Activated CD4-positive, alpha-beta T cell treated with anti-CD3 and anti-CD28 coated beads, Interleukin-2, Interleukin-4, amounts not matched to agents 100 ng/mL and 50 ng/mL, durations not matched to agents 16 hours and 8 hours (primary cell): ENCODE measurements around the gene KLF16.
"Not testable (repeated sequence)": the region's sequence is repeated elsewhere in the genome, so short reads cannot be mapped to it uniquely, and the experiment has no call there.

ENCODE experiments used
- DNase-seq: peaks from one replicate; pipeline ENCODE4 v3.0.0-alpha.2; 2020; ENCODE audit warnings: low spot score

The KLF16 gene

DNA sequence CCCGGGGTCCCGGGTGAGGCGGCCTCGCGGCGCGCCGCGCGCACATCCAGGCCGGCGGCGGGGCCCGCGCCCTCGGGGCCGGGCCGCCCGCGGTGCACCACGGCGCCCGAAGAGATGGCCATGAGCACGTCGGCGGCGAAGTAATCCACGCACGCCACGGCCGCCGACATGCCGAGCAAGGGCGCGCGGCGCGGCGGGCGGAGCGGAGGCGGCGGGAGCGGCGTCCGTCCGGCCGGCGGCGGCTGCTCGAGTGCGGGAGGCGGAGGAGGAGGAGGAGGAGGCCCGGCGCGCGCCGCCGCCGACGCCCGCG is at the start of gene KLF16:
KLF16 (minus strand) TSS at position 252 of the 310 bp plus-strand sequence; CDS start at position 170, 82 bp downstream.
- no peak for DNase-seq

DNA sequence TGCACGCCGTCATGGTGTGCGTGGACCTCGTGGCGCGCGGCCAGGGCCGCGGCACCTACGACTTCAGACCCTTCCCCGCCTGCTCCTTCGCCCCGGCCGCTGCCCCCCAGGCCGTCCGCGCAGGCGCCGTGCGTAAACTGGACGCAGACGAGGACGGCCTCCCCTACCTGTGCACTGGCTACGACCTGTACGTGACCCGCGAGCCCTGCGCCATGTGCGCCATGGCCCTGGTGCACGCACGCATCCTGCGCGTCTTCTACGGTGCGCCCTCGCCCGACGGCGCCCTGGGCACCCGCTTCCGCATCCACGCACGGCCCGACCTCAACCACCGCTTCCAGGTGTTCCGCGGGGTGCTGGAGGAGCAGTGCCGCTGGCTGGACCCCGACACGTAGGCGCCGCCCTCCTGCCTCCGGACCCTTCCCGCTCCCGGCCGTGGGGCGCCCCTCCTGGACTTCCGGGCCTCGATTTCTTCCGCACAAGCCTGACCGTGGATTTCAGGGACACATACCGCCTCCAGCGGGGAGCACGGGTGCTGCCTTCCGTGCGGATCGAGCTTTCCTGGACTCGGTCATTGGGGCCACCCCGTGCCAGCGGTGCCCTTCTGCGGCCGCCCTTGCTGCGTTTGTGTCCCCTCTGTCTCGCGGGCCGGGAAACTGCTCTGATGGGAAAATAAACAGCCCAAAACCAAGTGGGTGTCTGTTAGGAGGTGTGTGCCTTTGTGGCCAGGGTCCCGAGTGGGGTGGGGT is 49.6 kb upstream of the KLF16 start:
- no peak for DNase-seq

DNA sequence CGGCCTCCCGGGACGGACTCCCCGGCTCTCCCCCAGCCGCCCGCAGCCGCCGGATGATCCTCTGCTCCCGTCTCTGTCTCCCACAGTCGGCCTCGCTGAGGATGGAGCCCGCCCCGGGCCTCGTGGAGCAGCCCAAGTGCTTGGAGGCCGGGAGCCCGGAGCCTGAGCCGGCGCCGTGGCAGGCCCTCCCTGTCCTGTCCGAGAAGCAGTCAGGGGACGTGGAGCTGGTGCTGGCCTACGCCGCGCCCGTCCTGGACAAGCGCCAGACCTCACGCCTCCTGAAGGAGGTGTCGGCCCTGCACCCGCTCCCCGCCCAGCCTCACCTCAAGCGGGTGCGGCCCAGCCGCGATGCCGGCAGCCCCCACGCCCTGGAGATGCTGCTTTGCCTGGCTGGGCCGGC is 48.6 kb upstream of the KLF16 start:
- DNase-seq, result no peak

DNA sequence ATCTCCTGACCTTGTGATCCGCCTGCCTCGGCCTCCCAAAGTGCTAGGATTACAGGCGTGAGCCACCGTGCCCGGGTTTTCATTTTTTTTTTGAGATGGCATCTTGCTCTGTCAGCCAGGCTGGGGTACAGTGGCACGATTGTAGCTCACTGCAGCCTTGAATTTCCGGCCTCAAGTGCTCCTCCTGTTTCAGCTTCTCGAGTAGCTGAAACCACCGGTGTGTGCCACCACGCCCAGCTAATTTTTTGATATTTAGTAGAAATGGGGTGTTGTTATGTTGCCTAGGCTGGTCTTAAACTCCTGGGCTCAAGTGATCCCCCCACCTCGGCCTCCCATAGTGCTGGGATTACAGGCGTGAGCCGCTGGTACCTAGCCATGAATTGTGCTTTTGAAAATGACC is 47.7 kb upstream of the KLF16 start:
- DNase-seq, result no peak

DNA sequence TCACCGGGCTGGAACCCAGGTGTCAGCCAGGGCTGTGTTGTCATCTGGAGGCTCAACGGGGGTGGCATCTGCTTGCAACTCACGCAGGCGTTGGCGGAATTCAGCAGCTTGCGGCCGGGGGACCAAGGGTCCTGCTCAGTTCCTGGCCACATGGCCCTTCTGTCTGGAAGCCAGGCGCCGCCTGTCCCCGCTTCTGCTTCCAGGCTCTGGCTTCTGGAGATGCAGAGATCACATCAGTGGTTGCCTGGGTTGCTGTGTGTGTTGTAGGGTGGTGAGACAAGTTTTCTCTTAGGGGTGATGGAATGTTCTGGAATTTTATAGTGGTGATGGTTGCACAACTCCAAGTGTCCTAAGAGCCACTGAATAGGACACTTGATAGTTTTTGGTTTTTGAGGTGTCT is 46.8 kb upstream of the KLF16 start:
- DNase-seq, result no peak

DNA sequence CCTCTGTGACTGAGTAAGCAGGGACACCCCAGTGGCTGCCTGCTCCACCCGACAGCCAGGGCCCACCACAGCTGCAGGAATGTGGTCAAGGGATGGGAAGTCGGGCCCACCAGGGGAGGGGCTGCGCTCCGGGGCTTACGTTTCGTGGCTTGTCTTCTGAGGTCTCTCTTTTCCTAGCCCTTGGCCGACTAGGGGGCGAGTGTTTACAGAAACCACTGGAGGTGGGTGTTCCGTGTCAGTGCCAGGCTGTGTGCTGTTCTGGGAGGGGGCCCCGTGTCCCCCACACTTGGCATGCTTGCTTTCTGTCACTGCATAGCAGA is 46.3 kb upstream of the KLF16 start:
- no peak for DNase-seq

DNA sequence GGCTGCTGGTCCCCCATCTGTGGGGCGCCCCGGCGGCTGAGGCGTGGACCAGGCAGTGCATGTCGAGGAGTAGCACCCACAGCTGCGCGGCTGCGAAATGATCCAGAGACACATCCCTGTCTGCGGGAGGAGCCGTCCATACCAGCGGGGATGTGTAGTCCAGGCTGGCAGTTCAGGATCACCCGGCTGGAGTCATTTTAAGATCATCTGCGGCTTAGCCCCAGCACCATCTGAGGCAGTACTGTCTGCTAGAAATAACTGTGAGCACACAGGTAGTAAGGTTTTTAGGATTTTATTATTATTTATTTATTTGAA is 44.9 kb upstream of the KLF16 start:
- DNase-seq, result no peak

DNA sequence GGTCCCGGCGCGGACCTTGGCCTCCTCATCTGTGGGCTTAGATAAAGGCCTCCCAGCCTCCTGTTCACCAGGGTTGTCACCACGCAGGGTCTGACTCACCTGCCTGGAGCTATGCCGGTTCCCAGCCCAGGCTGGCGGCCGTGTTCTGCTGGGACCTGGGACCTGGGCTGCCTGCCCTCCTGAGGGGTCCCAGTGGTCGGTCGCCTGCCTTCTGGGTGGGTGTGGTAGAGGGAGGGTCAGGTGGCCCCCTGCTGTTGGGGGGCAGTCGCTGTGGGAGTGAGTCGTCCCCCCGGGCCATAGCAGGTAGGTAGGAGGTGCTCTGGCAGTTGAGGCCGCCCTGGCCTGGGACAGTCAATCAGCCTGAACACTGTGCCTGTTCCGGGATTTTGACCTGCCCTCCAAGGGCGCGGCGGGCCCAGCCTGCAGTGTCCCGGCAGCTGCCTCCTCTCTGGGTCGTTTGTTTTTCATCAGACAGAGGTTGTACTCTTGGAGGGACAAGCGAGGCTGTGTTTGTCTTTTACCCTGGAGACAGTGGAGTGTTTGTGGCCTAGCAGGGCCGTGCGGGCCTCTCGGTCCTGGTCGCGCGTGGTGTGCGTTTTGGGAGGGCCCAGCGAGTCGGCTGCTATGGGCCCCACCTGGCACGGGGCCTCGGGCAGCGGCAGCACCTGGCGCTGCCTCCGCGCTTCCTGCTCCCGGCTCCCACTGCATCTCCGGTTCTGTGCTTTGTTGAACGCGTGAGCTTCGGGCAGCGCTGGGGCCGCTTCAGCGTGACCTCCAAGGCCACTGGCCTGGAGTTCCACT is 44.4 kb upstream of the KLF16 start:
- no peak for DNase-seq

DNA sequence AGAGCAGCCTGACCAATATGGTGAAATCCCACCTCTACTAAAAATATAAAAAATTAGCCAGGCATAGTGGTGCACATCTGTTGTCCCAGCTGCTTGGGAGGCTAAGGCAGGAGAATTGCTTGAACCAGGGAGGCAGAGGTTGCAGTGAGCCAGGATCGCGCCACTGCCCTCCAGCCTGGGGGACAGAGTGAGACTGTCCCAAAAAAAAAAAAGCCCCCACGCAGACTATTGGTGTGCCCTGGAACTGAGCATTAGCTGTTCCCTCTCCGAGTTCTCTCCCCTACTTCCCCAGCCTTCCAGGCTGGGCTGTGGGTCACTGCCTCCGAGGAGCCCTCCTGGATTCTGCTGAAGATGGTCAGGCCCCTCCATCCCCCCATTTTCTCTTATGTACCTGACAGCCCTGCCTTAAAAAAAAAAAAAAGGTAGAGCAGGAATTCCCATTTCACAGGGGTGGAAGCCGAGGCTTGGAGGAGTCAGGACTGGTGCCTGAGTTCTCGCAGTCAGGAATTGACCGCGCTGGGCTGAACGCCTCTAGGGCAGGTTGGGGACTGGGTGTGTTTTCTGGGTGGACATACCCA is 43.7 kb upstream of the KLF16 start:
- no peak for DNase-seq

DNA sequence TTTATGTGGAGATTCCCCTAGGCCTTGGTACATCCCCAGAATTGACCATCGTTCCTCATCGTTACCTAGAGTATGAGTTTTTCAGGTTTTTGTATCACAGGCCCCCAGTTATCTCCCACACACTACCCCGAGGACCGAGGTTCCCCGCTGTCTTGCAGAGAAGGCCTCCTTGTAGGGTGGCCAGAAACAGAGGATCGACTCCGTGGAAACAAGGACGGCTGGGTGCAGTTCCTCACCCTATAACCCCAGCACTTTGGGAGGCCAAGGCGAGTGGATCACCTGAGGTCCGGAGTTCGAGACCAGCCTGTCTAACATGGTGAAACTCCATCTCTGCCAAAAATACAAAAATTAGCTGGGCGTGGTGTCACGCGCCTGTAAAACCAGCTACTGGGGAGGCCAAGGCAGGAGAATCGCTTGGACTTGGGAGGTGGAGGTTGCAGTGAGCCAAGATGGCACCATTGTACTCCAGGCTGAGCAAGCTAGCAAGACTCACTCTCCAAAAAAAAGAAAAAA is 42.5 kb upstream of the KLF16 start:
- DNase-seq, result no peak

DNA sequence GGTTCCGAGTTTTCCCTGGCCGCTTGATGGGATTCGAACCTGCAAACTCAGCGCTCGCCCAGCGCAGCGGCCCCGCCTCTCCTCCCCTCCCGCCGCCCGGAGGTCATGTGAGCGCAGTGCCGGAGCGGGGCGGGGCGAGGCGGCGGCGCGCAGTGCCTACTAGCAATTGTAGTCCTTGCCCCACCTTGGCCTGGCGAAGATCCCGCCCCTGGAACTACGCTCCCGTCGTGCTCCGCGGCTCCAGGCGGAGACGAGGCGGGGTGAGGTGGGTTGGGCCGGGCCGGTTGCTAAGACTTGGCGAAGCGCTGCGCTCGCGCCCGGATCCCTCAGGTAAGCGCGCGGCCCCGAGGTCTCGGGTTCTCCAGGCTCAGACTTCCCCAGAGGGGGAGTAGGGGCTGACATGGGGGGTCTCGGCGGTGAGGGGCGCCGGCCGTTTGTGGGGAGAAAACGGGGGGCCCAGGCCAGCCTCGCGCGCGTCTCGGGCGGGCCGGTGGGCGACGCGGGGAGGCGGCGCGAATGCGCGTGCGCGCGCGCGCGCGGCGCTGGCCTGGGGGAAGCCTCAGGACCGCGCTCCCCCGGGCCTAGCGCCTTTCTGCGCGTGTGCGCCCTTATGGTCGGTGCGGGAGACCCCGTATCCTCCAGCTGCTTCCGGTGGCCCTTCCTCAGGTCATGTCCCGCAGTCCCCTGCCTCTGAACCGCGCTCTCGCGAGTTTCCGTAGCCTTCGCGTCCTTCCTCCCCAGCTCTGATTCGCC is 41.9 kb upstream of the KLF16 start, which contains the start of the genes ADAT3 and SCAMP4:
ADAT3 (plus strand) TSS at position 290 of the 753 bp plus-strand sequence. CDS start 6,649 bp downstream, outside the sequence.
SCAMP4 (plus strand) TSS at position 290 of the 753 bp plus-strand sequence. CDS start 9,621 bp downstream, outside the sequence.
- peak; percentile 99 for DNase-seq

DNA sequence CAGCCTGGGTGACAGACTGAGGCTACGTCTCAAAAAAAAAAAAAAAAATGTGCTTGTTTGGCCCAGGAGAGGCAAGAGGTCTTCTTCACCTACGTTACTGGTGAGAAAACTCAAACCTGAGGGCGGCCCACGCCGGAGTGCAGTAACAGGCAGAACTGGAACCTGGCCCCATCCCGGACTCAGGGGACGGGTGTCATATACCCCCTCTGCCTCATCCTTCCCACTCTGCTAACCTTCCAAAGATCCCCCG is 41.4 kb upstream of the KLF16 start:
- no peak for DNase-seq

DNA sequence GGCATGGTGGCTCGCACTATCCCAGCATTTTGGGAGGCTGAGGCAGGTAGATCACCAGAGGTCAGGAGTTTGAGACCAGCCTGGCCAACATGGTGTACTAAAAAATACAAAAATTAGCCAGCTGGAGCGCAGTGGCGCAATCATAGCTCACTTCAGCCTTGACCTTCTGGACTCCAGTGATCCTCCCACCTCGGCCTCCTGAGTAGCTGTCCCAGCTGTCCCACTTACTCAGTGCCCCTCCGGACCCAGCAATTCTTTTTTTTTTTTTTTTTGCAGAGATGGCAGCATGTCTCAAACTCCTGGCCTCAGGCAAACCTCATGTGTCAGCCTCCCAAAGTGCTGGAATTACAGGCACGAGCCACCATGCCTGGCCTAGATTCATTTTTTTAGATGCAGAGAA is 39.5 kb upstream of the KLF16 start:
- DNase-seq, result no peak

DNA sequence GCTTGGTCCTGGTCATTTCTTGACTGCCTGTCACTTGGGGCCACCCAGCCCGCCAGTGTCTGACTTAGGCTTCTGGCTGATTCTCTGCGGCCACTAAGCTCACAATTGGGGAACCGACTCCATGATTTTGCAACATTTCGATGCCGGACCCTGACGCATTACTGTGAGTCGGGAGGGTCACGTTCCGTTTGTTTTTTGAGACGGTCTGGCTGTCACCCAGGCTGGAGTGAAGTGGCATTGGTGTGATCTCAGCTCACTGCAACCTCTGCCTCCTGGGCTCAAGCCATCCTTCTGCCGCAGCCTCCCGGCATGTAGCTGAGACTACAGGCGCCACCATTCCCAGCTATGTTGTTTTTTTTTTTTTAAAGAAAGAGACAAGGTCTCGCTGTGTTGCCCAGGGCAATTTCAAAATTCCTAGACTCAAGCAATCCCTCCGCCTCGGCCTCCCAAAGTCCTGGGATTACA is 38.6 kb upstream of the KLF16 start:
- no peak for DNase-seq

DNA sequence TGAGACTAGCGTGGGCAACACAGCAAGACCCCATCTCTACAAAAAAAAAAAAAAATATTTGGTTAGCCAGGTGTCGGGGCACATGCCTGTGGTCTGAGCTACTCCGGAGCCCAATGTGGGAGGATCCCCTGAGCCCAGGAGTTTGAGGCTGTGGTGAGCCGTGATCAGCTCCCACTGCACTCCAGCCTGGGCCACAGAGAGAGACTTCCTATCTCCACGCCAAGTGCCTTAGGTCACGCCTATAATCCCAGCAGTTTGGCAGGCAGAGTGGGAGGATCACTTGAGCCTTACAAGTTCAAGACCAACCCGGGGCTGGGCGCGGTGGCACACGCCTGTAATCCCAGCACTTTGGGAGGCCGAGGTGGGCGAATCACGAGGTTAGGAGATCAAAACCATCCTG is 33.1 kb upstream of the KLF16 start:
- DNase-seq, result no peak

DNA sequence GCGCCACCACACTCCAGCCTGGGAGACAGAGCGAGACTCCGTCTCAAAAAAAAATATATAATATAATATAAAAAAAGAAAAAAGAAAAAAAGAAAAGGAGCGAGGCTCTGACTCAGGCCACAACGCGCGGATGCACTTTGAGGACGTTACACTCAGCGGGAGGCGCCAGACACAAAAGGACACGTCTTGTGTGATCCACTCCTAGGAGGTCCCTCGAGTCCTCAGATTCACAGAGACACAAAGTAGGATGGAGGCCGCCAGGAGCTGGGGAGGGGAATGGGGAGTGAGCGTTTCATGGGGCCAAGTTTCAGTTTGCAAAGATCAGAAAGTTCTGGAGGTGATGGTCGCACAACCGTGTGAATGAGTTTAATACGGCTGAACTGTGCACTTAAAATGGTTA is 30.4 kb upstream of the KLF16 start:
- DNase-seq, result no peak

DNA sequence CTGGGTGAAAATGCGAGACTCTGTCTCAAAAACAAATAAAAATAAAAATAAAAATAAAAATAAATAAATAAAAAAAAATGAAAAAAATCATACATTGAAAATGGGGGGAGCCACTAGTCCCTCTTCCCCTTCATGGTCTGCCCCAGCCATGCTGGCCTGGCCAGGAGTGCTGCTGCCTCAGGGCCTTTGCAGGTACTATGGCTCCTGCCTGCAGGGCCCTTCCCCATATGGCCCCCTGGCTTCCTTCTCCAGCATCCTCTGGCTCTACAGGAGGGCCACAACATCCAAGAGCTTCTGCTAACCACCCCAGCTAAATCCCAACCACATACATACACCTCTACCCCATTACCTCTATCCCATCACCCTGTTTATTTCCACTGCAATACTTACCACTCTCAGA is 26.5 kb upstream of the KLF16 start:
- DNase-seq, result no peak

DNA sequence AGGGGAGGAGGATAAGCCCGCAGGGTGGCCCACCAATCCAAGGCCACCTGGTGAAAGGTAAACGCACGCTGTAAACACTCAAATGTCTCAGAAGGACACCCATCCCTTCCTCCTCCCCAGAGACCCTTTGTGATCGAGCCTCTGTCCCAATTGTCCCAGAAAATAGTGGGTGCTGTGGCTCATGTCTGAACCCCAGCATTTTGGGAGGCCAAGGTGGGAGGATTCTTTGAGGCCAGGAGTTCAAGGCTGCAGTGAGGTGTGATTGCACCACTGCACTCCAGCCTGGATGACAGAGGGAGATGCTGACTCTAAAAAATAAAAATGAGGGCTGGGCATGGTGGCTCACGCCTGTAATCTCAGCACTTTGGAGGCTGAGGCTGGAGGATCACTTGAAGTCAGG is 25.0 kb upstream of the KLF16 start:
- DNase-seq, result no peak

DNA sequence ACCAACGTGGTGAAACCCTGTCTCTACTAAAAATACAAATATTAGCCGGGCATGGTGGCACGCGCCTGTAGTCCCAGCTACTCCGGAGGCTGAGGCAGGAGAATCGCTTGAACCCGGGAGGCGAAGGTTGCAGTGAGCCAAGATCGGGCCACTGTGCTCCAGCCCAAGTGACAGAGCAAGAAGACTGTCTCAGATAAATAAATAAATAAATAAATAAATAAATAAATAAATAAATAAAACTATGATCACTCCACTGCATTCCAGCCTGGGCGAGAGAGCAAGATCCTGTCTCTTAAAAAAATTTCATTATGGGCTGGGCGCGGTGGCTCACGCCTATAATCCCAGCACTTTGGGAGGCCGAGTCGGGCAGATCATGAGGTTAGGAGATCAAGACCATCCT is 23.0 kb upstream of the KLF16 start:
- not testable (repeated sequence) for DNase-seq

DNA sequence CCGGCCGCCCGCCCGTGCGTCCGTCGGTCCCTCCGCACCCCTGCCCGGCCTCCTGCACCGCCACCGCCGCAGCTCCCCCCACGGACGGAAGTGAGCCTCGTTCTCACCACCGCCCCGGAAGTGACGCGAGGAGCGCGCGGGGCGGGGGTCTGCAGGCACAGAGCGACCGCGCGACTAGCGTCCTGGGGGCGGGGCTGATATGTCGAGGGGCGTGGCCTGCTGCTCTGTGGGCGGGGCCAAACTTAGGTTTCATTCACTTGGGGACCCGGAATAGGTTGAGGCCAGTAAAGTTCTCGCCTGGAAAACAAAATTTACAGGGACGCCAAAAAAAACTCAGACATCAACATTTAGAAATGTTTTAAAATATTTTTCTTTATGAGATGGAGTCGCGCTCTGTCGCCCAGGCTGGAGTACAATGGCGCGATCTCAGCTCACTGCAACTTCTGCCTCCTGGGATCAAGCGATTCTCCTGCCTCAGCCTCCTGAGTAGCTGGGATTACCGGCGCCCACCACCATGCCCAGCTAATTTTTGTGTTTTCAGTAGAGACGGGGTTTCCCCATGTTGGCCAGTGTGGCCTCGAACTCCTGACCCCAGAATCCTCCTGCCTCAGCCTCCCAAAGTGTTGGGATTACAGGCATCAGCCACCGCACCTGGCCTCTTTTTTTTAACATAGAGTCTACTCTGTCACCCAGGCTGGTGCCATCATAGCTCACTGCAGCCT is 22.2 kb upstream of the KLF16 start, which contains the start of gene ABHD17A:
ABHD17A (minus strand) TSS at position 99 of the 722 bp plus-strand sequence. CDS start 3,930 bp downstream, outside the sequence.
- DNase-seq, result peak; percentile 95

DNA sequence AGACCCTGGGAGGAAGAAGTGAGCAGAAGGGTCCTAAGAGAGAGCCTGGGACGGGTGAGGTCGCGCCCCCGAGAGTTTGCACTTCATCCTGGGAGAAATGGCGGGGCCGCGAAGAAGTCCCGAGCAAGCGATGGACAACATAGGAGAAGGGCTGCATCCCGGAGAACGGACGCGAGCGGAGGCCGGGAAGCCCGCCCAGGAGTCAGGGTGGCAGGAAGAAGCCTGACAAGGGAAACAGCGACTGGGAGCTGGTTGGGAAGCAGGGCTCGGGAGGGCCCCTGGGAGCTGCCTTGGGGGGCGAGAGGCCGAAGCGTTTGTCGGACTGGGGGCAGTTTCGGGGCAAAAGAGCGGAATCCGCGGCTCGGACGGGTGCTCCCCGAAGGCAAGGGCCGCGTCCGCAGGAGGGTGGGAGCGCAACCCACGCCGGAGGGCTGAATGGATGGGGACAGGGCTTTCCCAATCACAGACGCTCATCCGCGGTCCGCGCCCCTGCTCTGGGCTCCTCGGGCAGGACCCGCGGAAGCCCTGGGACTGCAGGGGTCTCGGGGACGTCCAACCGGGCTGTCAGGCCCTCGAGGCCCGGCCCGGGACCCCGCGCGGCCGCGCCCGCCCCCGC is 21.4 kb upstream of the KLF16 start:
- DNase-seq, result no peak
